Fibroblast of villous mesenchyme (primary cell): Measurements from ENCODE around the gene NPHS2. TPM values are rescaled to one million over a fixed set of nuclear protein-coding genes. Genes with fewer than 3 reads are reported as not detected.

Experiments
- DNase-seq: peaks from one replicate; pipeline ENCODE4 v3.0.0-alpha.2; 2010; ENCODE audit warnings: low read depth
- H3K4me3 ChIP-seq: 2 replicates; pipeline ENCODE4 v1.5.1; 2011; ENCODE audit warnings: low read depth, mild to moderate bottlenecking, low read length
- CTCF ChIP-seq: IDR thresholded peaks from 2 replicates; pipeline ENCODE4 v1.5.1; 2012; ENCODE audit warnings: low read depth, mild to moderate bottlenecking, low read length; ENCODE audit not compliant: insufficient read depth
- small RNA-seq: library from RNA; depleted of rRNA; stranded (forward); fragments of <200 nt; gene quantifications from one replicate; pipeline ENCODE3, GENCODE V24; 2012
- total RNA-seq: library from RNA; depleted of rRNA; stranded (reverse); fragments of >200 nt; gene quantifications from 2 replicates; pipeline ENCODE4 v1.2.3, GENCODE V29; 2012

Gene NPHS2
- total RNA-seq, 1 donor, result not detected

- TF ChIP-seq CTCF, result no peak
- DNase-seq, result no peak
- H3K4me3 ChIP-seq, result no peak overlapping the region
These were observed 58.6 kb downstream of the NPHS2 start for GRCh38 chr1:179516976-179517705.

- H3K4me3 ChIP-seq, result no peak overlapping the region
- no peak for DNase-seq
- TF ChIP-seq CTCF, result no peak
These were observed 65.7 kb downstream of the NPHS2 start for GRCh38 chr1:179510038-179510437.

- no peak overlapping the region for H3K4me3 ChIP-seq
- TF ChIP-seq CTCF, result no peak
- DNase-seq, result no peak
These were observed 66.4 kb downstream of the NPHS2 start for GRCh38 chr1:179509384-179509783.

- no peak overlapping the region for H3K4me3 ChIP-seq
- DNase-seq, result no peak
- TF ChIP-seq CTCF, result no peak
These were observed 69.5 kb downstream of the NPHS2 start for GRCh38 chr1:179506199-179506598.

Small RNAs within 50 kb of the gene (small RNA-seq; reads per million reads assigned to genes)
- gene RNU5F-2P, result not detected

Other genes starting within 250 kb of the NPHS2 start
- gene AXDND1, start 210.0 kb downstream of the NPHS2 start, total RNA-seq, result 0.64 TPM in 1 of 2 replicates, not detected in the other
- gene TDRD5, start 15.9 kb upstream of the NPHS2 start, total RNA-seq, result not detected in 2 replicates
- gene FAM163A, start 167.3 kb upstream of the NPHS2 start, total RNA-seq, result under 0.01 TPM in 2 replicates